T-helper 1 cell treated with Interleukin-12 subunit alpha and Interleukin-12 subunit beta and Interleukin-4 antibody, amounts not matched to agents 30 ng/mL and 1 ng/mL, for 36 hours (primary cell): ENCODE measurements around the gene SUPT5H. TPM values are rescaled to one million over a fixed set of nuclear protein-coding genes. Genes with fewer than 3 reads are reported as not detected.

Experiments used
- intact Hi-C: fragments of 100-400 bp; cut with micrococcal nuclease; formaldehyde crosslinking; loops from one replicate; pipeline ENCODE4 v1.15.1; 2024
- total RNA-seq: library from RNA; stranded (reverse); gene quantifications from 2 replicates; pipeline ENCODE4 v1.2.3, GENCODE V29; 2022

SUPT5H gene
- total RNA-seq, result 172 and 181 TPM in 2 replicates

DNA sequence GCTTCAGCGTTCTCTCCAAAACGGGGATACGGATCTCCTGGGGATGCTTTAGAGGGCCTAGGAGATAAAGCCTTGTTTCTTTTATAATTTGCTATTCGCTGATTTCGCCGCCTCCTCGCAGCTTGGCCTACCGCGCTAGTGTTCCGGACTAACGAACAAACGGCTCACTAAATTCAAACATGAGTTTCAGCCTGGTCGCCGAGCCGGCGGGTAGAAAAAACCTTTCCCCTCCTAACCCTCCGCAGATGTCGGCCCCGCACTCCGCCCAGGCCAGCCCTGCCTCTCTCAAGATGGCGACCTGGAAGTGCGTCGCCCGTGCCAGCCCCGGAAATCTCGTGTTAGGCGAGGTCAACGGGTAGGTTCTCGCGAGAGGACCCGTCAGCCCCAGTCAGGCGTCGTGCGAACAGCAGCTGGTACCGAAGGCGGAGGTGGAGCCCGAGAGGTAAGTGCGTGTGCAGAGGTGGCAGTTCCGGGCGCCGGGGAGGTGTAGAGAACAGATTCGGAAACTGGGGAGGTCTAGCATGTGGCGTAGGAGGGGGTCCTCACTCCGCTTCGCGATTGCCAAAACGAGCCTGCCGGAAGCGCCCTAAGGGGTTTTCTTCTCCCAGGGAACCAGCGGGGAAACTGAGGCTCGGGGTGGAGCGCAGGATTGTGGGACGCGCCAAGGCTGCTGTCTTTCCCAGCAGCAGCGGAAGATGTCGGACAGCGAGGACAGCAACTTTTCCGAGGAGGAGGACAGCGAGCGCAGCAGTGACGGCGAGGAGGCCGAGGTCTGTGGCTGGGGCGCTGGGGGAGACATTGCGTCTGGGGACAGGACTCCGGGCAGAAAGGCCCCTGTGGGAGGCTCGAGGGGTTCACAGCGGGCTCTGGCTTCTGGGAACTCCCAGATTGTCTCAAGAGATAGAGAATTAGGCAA lies at the start of gene SUPT5H:
TSS of gene SUPT5H (plus strand) at position 387 of the 916 bp plus-strand sequence. CDS start at position 696, 309 bp downstream.
- intact Hi-C loops, result loop anchor here (1.0 to 5.0 kb wide), 12 partner anchors 9 to 903 kb away; partner anchors contain the start of genes C19orf47, EID2, EID2B and FBL

DNA sequence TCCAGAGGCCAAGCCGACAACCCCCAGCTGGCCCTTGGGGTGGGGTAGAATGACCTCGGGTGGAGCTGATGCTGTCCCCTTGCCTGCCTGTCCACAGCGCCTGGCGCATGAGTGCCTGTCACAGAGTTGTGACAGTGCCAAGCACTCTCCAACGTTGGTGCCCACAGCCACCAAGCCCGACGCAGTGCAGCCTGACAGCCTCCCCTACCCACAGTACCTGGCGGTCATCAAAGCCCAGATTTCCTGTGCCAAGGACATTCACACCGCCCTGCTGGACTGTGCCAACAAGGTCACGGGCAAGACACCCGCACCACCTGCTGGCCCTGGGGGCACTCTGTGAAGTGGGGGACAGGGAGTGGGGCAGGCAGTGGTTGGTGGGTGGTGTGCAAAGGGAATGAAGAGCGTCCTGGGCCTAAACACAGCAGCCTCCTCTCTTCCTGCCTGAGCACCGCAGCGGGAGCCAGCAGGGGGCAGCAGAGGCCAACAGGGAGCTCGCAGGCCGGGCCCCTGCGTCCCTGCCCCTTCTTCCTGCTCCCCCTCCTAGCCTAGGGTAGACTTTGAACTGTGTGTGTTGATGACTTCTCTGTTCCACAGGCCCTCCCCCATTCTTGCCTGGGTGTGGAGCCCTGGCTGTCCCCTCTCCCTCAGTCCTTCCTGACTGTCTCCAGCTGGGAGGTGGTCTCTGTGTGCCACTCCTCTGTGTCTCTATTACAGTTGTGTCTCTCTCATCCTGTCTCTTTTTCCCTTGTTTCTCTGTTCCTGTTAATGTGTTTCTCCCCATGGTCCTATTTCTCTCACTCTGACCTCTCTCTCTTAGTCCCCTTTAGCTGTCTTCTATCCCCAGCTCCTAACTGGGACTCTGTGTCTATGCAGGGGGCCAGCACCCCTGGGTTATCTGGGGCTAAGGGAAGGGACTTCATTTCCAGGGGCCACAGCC lies 47.8 kb upstream of the SUPT5H start:
- intact Hi-C loops, result loop anchor here (1.0 kb wide), 3 partner anchors 14 to 185 kb away; no protein-coding TSS in a partner anchor

GRCh38 chr19:39398297-39398864 lies 47.0 kb upstream of the SUPT5H start:
- intact Hi-C loops, result no loop called here

DNA sequence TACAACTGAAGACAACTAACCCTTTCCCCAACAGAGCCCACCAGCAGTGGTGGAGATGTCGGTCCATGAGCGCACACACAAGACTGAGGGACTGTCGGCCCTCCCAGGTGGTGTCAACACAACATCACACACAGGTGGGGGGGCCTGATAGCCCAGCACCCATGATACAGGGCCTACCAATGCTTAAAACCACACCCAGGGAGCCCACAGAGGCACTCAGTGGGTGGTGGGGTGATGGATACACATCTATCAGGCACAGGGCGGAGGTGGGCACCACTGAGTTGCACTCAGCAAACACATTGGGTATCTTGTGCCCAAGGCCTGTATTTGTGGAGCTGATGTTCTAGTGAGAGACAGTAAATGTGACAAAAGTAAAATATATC lies 45.7 kb upstream of the SUPT5H start:
- intact Hi-C loops, result no loop called here

- intact Hi-C loops, result no loop called here
Measured at GRCh38 chr19:39400061-39400460, 45.3 kb upstream of the SUPT5H start.

GRCh38 chr19:39401070-39401548 lies 44.3 kb upstream of the SUPT5H start:
- intact Hi-C loops, result no loop called here

GRCh38 chr19:39401549-39402345 lies 43.6 kb upstream of the SUPT5H start:
- intact Hi-C loops, result loop anchor here (1.0 kb wide), 1 partner anchor 10 kb away; the partner anchor contains the start of genes MED29 and PAF1

- intact Hi-C loops, result loop anchor here (1.0 kb wide), 1 partner anchor 11 kb away; the partner anchor contains the start of genes MED29 and PAF1
Measured at GRCh38 chr19:39402346-39403300, 42.8 kb upstream of the SUPT5H start.

- intact Hi-C loops, result no loop called here
Measured at GRCh38 chr19:39403331-39404312, 41.8 kb upstream of the SUPT5H start.

GRCh38 chr19:39405261-39405957 lies 40.0 kb upstream of the SUPT5H start:
- intact Hi-C loops, result no loop called here

- intact Hi-C loops, result no loop called here
Measured at GRCh38 chr19:39405958-39406655, 39.3 kb upstream of the SUPT5H start.

- intact Hi-C loops, result loop anchor here (1.0 kb wide), 1 partner anchor 66 kb away; no protein-coding TSS in a partner anchor
Measured at GRCh38 chr19:39406656-39407409, 38.5 kb upstream of the SUPT5H start, which contains the start of gene ZFP36. ZFP36 (plus strand) TSS chr19:39406847; CDS start chr19:39406905, 58 bp downstream.

DNA sequence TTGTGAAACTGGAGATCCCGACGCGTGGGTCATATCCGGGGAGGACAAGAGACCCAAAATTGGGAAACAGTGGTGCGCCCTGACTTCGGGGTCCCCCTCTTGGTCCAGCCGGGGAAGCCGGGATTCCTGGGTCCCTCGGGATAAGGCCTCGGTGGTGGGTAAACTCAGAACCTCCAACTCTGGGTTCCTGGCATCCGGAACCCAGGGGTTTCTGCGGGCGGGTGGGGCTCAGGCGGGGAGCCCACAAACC lies 38.0 kb upstream of the SUPT5H start:
- intact Hi-C loops, result loop anchor here (1.0 kb wide), 1 partner anchor 66 kb away; no protein-coding TSS in a partner anchor

- intact Hi-C loops, result loop anchor here (1.0 kb wide), 1 partner anchor 67 kb away; no protein-coding TSS in a partner anchor
Measured at GRCh38 chr19:39407660-39408391, 37.6 kb upstream of the SUPT5H start.
